ENCODE results near the gene PHACTR3. TPM values are rescaled to one million over a fixed set of nuclear protein-coding genes. Genes with fewer than 3 reads are reported as not detected.

The PHACTR3 gene
- total RNA-seq, 6 experiments from 2014 or later, result 0.12 to 0.35 (median 0.23) TPM; not detected in 2

DNA sequence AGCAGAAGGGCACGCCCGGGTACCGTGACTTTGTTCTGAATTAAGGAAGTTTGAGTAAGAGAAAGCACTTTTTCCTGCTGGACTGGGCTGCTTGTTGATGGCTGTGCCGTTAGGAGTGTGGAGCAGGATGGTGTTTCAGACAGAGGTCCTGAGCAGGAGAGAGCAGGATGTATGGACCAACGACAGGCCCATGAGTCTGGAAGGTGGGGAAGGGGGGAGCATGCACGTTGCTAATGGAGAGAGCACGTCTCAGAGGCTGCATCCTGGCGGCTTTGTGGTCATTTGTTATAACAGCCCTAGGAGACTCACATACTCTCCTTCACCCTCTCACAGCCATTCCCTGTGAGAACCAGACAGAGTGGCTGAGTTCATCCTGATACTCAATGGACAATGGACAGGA lies 56.8 kb downstream of the PHACTR3 start:
- no peak for DNase-seq
- TF ChIP-seq CTCF (IDR thresholded peaks at IDR 0.05) (no peak), POLR2A (IDR thresholded peaks at IDR 0.05) (no peak)
- H3K27ac ChIP-seq, result no peak overlapping the region
- intact Hi-C loops (cut with DNase I), result no loop called here
- H3K9me3 ChIP-seq, result peaks cover 0 to 8% (median 0%) of the 10 kb centered on the region in 4 donors
- H3K4me1 ChIP-seq, result no peaks in the 10 kb centered on the region
- no peak for ATAC-seq
- H3K36me3 ChIP-seq, result no peaks in the 10 kb centered on the region
- no peak overlapping the region for H3K4me3 ChIP-seq
- 44% methylated on average over 5 of the region's 8 CpGs for WGBS (ENCODE audit: insufficient coverage, low coverage, low lambda C conversion rate, missing lambda C conversion rate)
- H3K27me3 ChIP-seq, result no peaks in the 10 kb centered on the region

DNA sequence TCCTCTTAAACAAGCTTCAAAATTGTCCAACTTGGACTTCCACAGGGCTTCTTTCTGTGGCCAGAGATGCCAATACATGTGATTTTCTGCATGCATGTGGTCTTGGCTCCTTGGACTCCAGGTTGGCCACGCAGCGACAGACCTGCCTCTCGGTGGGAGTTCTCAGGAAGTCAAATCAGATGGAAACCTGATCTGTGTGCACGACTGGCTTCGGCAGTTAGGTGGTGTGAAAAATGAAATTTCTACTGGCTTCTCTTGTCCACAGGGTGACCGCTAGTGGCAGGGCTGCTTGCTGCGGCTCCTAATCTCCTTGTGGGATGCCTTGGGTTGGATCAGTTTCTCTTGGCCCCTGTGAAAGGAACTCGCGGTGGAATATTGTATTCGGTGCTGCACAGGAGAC lies 57.3 kb downstream of the PHACTR3 start:
- no peak overlapping the region for H3K27ac ChIP-seq
- TF ChIP-seq CTCF (IDR thresholded peaks at IDR 0.05) (no peak), POLR2A (IDR thresholded peaks at IDR 0.05) (no peak)
- WGBS (ENCODE audit: insufficient coverage, low coverage, low lambda C conversion rate, missing lambda C conversion rate), result 53% methylated on average over 8 of the region's 10 CpGs
- ATAC-seq (no peak), DNase-seq (no peak)
- no peaks in the 10 kb centered on the region for H3K4me1 ChIP-seq
- intact Hi-C loops (cut with DNase I), result no loop called here
- no peaks in the 10 kb centered on the region for H3K36me3 ChIP-seq
- no peak overlapping the region for H3K4me3 ChIP-seq
- H3K9me3 ChIP-seq, result peaks cover 0 to 8% (median 0%) of the 10 kb centered on the region in 4 donors
- H3K27me3 ChIP-seq, result no peaks in the 10 kb centered on the region

- no peak overlapping the region for H3K27ac ChIP-seq
- no peaks in the 10 kb centered on the region for H3K36me3 ChIP-seq
- no peaks in the 10 kb centered on the region for H3K4me1 ChIP-seq
- 40% methylated on average over 5 of the region's 5 CpGs for WGBS (ENCODE audit: insufficient coverage, low coverage, low lambda C conversion rate, missing lambda C conversion rate)
- peaks cover 0 to 8% (median 0%) of the 10 kb centered on the region in 4 donors for H3K9me3 ChIP-seq
- TF ChIP-seq POLR2A (IDR thresholded peaks at IDR 0.05) (no peak), CTCF (IDR thresholded peaks at IDR 0.05) (no peak)
- intact Hi-C loops (cut with DNase I), result no loop called here
- no peak for DNase-seq
- H3K4me3 ChIP-seq, result no peak overlapping the region
- ATAC-seq, result no peak
- no peaks in the 10 kb centered on the region for H3K27me3 ChIP-seq
Measured at GRCh38 chr20:59662161-59662560, 57.8 kb downstream of the PHACTR3 start.

DNA sequence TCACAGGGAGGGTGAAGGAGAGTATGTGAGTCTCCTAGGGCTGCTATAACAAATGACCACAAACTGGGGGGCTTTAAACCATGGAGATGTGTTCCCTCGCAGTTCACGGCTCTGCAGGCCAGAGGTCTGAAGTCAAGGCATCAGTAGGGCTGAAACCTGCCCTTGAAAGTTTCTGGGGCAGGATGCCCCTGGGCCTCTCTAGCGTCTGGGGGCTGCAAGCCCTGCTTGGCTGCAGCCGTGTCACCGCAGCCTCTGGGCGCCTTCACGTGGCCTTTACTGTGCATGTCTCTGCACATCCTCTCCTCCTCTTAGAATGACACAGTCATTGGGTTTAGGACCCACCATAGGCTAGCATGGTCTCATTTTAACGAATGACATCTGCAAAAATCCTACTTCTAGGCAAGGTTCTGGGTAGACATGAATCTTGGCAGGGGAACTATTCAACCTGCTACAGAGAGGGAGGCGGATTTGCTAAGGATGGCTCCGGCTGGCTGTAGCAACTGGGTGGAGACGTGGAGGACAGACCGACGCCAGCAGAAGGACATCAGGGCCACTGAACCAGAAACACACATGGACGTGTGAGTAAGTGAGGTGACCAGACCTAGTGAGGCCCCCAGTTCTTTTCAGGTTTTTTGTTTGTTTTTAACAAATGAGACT lies 58.6 kb downstream of the PHACTR3 start:
- H3K4me3 ChIP-seq, result no peak overlapping the region
- no peak for ATAC-seq
- H3K36me3 ChIP-seq, result no peaks in the 10 kb centered on the region
- whole genome bisulfite sequencing (ENCODE audit: insufficient coverage, low coverage, low lambda C conversion rate, missing lambda C conversion rate), result 33% methylated on average over 2 of the region's 14 CpGs
- H3K9me3 ChIP-seq, result no peaks in the 10 kb centered on the region
- no peaks in the 10 kb centered on the region for H3K4me1 ChIP-seq
- intact Hi-C loops (cut with DNase I), result no loop called here
- TF ChIP-seq POLR2A (IDR thresholded peaks at IDR 0.05), result no peak
- no peak for TF ChIP-seq CTCF (IDR thresholded peaks at IDR 0.05)
- no peaks in the 10 kb centered on the region for H3K27me3 ChIP-seq
- H3K27ac ChIP-seq, result no peak overlapping the region
- DNase-seq, result no peak

Data from right lobe of liver (tissue), 6 donors.